ENCODE results near the gene LCORL. TPM values are rescaled to one million over a fixed set of nuclear protein-coding genes. Genes with fewer than 3 reads are reported as not detected.
"Not testable (repeated sequence)": the region's sequence is repeated elsewhere in the genome, so short reads cannot be mapped to it uniquely, and the experiment has no call there.

Gene LCORL
- total RNA-seq, 4 donors from 2014 or later: 26.4 to 45.9 (median 33.8) TPM

DNA sequence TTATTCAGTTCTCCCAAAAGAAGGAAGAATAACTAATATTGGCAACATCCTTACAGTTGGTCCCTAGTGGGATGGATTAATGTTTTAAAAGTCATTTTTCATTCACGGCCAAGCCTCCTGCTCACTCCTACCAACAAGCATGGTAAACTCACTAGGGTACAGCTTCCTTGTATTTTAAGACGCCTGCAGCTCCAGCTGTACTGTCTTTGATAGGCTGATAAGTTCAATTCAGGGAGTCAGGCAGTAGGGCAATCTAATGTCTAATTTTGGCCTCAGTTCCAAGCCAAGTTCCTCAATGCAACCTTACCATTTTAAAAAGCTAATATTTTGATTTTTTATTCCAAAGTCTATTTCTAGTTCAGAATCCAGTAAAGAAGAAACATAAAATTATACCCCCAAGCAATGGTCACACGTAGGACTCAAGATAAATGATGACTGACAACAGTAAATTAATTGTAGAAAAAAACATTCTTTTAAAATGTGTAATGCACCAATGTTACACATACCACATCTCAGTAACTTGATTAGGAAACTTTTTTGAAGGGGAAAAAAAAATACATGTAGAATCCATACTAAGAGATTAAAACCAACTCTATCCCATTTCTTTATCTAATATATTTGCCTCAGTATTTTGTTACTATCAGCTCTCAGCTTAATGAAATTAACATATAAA is 9.3 kb downstream of the LCORL start:
- 69 to 73% methylated on average over 3 of the region's 3 CpGs for WGBS, 2 donors
- peaks cover 0 to 4% of the 10 kb centered on the region in 2 donors for H3K4me1 ChIP-seq
- DNase-seq: no peak
- intact Hi-C loops (cut with DNase I): no loop called here
- H3K9me3 ChIP-seq: no peaks in the 10 kb centered on the region
- no peaks in the 10 kb centered on the region for H3K36me3 ChIP-seq
- H3K27ac ChIP-seq: no peak overlapping the region
- no peaks in the 10 kb centered on the region for H3K27me3 ChIP-seq
- TF ChIP-seq, protein P1, sequence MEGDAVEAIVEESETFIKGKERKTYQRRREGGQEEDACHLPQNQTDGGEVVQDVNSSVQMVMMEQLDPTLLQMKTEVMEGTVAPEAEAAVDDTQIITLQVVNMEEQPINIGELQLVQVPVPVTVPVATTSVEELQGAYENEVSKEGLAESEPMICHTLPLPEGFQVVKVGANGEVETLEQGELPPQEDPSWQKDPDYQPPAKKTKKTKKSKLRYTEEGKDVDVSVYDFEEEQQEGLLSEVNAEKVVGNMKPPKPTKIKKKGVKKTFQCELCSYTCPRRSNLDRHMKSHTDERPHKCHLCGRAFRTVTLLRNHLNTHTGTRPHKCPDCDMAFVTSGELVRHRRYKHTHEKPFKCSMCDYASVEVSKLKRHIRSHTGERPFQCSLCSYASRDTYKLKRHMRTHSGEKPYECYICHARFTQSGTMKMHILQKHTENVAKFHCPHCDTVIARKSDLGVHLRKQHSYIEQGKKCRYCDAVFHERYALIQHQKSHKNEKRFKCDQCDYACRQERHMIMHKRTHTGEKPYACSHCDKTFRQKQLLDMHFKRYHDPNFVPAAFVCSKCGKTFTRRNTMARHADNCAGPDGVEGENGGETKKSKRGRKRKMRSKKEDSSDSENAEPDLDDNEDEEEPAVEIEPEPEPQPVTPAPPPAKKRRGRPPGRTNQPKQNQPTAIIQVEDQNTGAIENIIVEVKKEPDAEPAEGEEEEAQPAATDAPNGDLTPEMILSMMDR (IDR thresholded peaks at IDR 0.05): no peak
- TF ChIP-seq POLR2A (IDR thresholded peaks at IDR 0.05): no peak
- H3K4me3 ChIP-seq (replicated peaks in 1 of 3): no peak overlapping the region

- DNase-seq: no peak
- no peak for TF ChIP-seq POLR2A (IDR thresholded peaks at IDR 0.05)
- TF ChIP-seq, protein P1 (IDR thresholded peaks at IDR 0.05): no peak
- Histone ChIP-seq H3K36me3 (no peaks in the 10 kb centered on the region), H3K27me3 (no peaks in the 10 kb centered on the region), H3K4me1 (peaks cover 0 to 4% of the 10 kb centered on the region in 2 donors), H3K4me3 (replicated peaks in 1 of 3) (no peak overlapping the region), H3K9me3 (no peaks in the 10 kb centered on the region), H3K27ac (no peak overlapping the region)
- intact Hi-C loops (cut with DNase I): no loop called here
Measured at GRCh38 chr4:18007625-18008024, 13.9 kb downstream of the LCORL start.

GRCh38 chr4:18006432-18006831 is 15.1 kb downstream of the LCORL start:
- 92 to 100% methylated on average over 1 of the region's 1 CpG for WGBS, 2 donors
- H3K27ac ChIP-seq; intact Hi-C loops (cut with DNase I); DNase-seq; H3K9me3 ChIP-seq; H3K4me1 ChIP-seq; H3K27me3 ChIP-seq; H3K4me3 ChIP-seq (replicated peaks in 1 of 3); H3K36me3 ChIP-seq: not testable (repeated sequence)

GRCh38 chr4:17997129-17997528 is 24.4 kb downstream of the LCORL start:
- Histone ChIP-seq H3K4me1 (no peaks in the 10 kb centered on the region), H3K36me3 (no peaks in the 10 kb centered on the region), H3K27ac (no peak overlapping the region), H3K4me3 (replicated peaks in 1 of 3) (no peak overlapping the region), H3K9me3 (no peaks in the 10 kb centered on the region), H3K27me3 (no peaks in the 10 kb centered on the region)
- TF ChIP-seq, protein P1 (IDR thresholded peaks at IDR 0.05): no peak
- TF ChIP-seq POLR2A (IDR thresholded peaks at IDR 0.05): no peak
- DNase-seq: no peak
- intact Hi-C loops (cut with DNase I): no loop called here
- 94% methylated on average over 5 of the region's 5 CpGs for WGBS, 2 donors

DNA sequence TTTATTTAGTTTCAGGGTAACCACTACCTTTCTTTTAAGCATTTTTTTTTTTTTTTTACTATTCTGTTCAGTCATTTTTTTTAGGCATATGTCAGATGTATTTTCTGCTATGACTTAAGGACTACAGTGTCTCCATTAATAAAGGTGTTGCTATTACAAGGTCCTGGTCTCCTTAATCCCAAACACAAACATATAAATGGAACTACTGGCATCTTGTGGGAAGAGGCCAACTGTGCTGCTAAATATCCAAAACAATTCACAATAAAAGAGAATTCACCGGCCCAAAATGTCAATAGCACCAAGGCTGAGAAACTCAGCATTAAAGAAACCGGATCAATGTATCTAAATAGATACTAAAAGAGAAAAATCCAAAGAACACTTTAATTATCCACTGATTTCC is 26.4 kb downstream of the LCORL start:
- 84 to 93% methylated on average over 2 of the region's 2 CpGs for WGBS, 2 donors
- no peaks in the 10 kb centered on the region for H3K4me1 ChIP-seq
- H3K27ac ChIP-seq: no peak overlapping the region
- intact Hi-C loops (cut with DNase I): no loop called here
- no peak for DNase-seq
- TF ChIP-seq, protein P1 (IDR thresholded peaks at IDR 0.05): no peak
- no peak for TF ChIP-seq POLR2A (IDR thresholded peaks at IDR 0.05)
- H3K36me3 ChIP-seq: no peaks in the 10 kb centered on the region
- H3K9me3 ChIP-seq: no peaks in the 10 kb centered on the region
- no peaks in the 10 kb centered on the region for H3K27me3 ChIP-seq
- H3K4me3 ChIP-seq (replicated peaks in 1 of 3): no peak overlapping the region

All from thyroid gland (tissue), 4 donors.